GM19238 (cell line): ENCODE results near the gene TNFSF12.

ENCODE experiments used
- DNase-seq: peaks from one replicate; pipeline ENCODE4 v3.0.0; 2011; ENCODE audit warnings: low spot score; ENCODE audit not compliant: insufficient read length

Gene TNFSF12

GRCh38 chr17:7563115-7563869, 14.4 kb downstream of the TNFSF12 start:
- no peak for DNase-seq

- DNase-seq = no peak
These were observed 20.7 kb downstream of the TNFSF12 start for GRCh38 chr17:7569571-7569970.

GRCh38 chr17:7570351-7570750, 21.5 kb downstream of the TNFSF12 start:
- DNase-seq = no peak

- no peak for DNase-seq
These were observed 23.4 kb downstream of the TNFSF12 start for GRCh38 chr17:7572338-7572587.

- DNase-seq = peak; percentile 98
These were observed 23.9 kb downstream of the TNFSF12 start for GRCh38 chr17:7572588-7573323.

GRCh38 chr17:7573324-7574080, 24.6 kb downstream of the TNFSF12 start:
- peak; percentile 85 for DNase-seq

- no peak for DNase-seq
These were observed 25.5 kb downstream of the TNFSF12 start for GRCh38 chr17:7574176-7574953.

GRCh38 chr17:7575481-7575883, 26.6 kb downstream of the TNFSF12 start:
- no peak for DNase-seq

- DNase-seq = no peak
These were observed 27.1 kb downstream of the TNFSF12 start for GRCh38 chr17:7575959-7576358.

GRCh38 chr17:7576432-7576937, 27.6 kb downstream of the TNFSF12 start:
- DNase-seq = no peak

GRCh38 chr17:7577327-7578199, 28.7 kb downstream of the TNFSF12 start:
- no peak for DNase-seq

- peak; percentile 66 for DNase-seq
These were observed 30.4 kb downstream of the TNFSF12 start, which contains the start of gene CD68 for GRCh38 chr17:7579001-7579833. CD68 (plus strand) TSS chr17:7579638; CDS start chr17:7579678, 40 bp downstream.

- DNase-seq = no peak
These were observed 31.2 kb downstream of the TNFSF12 start for GRCh38 chr17:7579834-7580603.

GRCh38 chr17:7580604-7581575, 32.0 kb downstream of the TNFSF12 start:
- DNase-seq = no peak

- DNase-seq = no peak
These were observed 33.8 kb downstream of the TNFSF12 start for GRCh38 chr17:7582396-7583252.
